HG03139 (cell line): Measurements from ENCODE around the gene CNGA1.

ENCODE experiments used
- ATAC-seq: cut with Tn5 transposase; IDR thresholded peaks from one replicate; pipeline ENCODE4 v1.9.1; 2021; ENCODE audit not compliant: unreplicated experiment

The CNGA1 gene

DNA sequence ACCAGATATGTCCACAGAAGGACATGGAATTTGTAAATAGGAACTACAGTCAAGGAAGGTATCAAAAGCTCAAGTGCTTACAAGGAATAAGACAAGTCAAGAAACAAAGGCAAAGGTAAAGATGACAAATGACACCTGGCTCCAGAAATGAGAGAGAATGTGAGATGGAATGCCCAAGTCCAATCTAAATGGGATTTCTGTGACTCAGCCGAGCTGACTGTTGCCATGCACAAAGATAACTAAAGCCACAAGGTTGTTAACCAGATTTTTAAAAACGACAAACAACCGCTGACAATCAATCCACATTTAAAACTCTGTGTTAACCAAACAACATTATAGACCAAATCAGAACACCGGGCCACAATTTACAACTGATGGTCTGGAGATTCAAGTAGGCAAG lies 103.2 kb downstream of the CNGA1 start:
- no peak for ATAC-seq

DNA sequence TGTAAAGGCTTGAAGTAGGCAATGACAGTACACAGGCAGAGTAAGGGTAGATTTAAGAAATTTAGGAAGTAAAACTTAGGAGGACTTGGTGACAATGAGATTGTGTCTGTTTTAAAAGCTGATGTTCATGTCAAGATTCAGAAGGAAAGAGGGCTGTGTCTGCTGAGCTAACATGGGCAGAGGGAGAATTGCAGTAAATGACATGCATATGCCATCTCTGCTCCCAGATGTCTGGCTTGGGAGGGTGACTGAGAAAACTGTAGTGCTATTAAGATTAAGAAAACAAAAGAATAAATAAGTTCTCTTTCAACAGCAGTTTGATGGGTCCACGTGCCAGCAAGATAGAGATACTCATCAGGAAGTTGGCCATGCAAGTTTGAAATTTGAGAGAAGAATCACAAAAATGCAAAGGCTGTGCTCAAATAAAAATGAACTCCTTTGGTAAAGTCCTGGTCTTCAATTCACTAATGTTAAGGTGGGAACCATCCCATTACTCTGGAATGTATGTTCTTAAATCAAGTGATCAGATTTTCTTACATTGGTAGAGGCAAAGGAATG lies 109.3 kb downstream of the CNGA1 start:
- ATAC-seq, result no peak

DNA sequence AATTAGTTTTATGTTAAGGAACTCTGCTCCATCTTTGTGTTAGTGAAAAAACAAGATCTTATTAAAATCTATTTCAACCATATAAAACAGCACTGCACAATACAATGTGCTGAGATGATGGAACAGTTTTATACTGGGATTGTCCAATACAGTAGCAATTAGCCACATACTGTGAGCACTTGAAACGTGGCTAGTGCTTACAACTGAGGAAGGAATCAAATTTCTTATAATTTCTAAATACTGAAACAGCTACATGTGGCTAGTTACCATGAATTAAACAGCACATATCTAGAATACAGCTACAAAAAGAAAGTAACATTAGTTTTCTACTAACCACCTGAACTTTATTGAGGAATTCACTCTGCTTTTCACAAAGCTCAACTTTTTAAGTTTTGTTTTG lies 116.8 kb downstream of the CNGA1 start:
- no peak for ATAC-seq

DNA sequence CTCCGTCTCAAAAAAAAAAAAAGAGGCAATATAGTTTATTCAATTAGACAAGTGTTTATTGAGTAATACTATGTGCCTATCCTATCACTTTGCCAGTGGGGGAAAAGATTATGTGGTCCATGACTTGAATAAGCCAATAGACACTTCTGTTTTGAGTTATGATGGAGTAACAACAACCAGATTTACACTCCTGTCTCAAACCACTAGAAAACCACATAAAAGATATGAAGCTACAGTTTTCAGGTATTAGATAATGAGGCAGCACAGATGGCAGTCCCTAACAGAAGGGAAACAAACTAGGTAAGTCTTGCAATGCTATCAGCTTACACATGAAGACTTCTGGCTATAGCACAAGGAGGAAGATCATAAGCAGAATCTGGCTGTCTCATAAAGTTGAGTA lies 124.6 kb downstream of the CNGA1 start:
- no peak for ATAC-seq
